Caco-2 (cell line): ENCODE results near the gene MRFAP1. TPM values are rescaled to one million over a fixed set of nuclear protein-coding genes. Genes with fewer than 3 reads are reported as not detected.

Source experiments
- BruUV-seq: library from RNA; stranded (reverse); fragments of 400-500 nt; replicated peaks from 2 replicates; lab custom pipeline; 2021; lab: Mats Ljungman, UMichigan
- CTCF ChIA-PET: fragments of 300-600 bp; sonication (Branson Sonifier 250); formaldehyde crosslinking; loops from one replicate; lab custom pipeline; 2022; ENCODE audit warnings: antibody characterized with exemption; lab: Charles Lee
- POLR2A ChIA-PET: fragments of 300-600 bp; sonication (Branson Sonifier 250); formaldehyde crosslinking; loops from one replicate; lab custom pipeline; 2022; ENCODE audit warnings: antibody characterized with exemption; lab: Charles Lee
- DNase-seq, 2 experiments: peaks; one replicate each; pipeline versions ENCODE4 v3.0.0 to v3.0.0-alpha.2; 2020 to 2022
- H3K27me3 ChIP-seq: replicated peaks from 2 replicates; pipeline ENCODE4 v1.6.0; 2011; ENCODE audit warnings: low read length; ENCODE audit not compliant: control insufficient read depth, insufficient read depth
- H3K36me3 ChIP-seq: 2 replicates; pipeline ENCODE4 v1.5.1; 2011; ENCODE audit warnings: low read length; ENCODE audit not compliant: control insufficient read depth, insufficient read depth
- H3K4me1 ChIP-seq: fragments of 250-450 bp; sonication (Bioruptor Pico); 2 replicates; pipeline ENCODE4 v1.5.1; 2020; ENCODE audit warnings: mild to moderate bottlenecking
- H3K4me3 ChIP-seq: 2 replicates; pipeline ENCODE4 v1.5.1; 2011; ENCODE audit warnings: low read depth, mild to moderate bottlenecking, control low read depth, low read length
- H3K9me3 ChIP-seq: fragments of 250-450 bp; sonication (Bioruptor Pico); 2 replicates; pipeline ENCODE4 v1.5.1; 2020; ENCODE audit warnings: mild to moderate bottlenecking, moderate library complexity
- H3K27ac Mint-ChIP-seq: one replicate; pipeline ENCODE4 v1.8.0; 2022; ENCODE audit warnings: mixed read lengths; ENCODE audit not compliant: unreplicated experiment
- H3K27me3 Mint-ChIP-seq: one replicate; pipeline ENCODE4 v1.8.0; 2022; ENCODE audit warnings: mixed read lengths; ENCODE audit not compliant: insufficient read depth, unreplicated experiment
- H3K36me3 Mint-ChIP-seq: one replicate; pipeline ENCODE4 v1.8.0; 2022; ENCODE audit warnings: mild to moderate bottlenecking, mixed read lengths; ENCODE audit not compliant: insufficient read depth, unreplicated experiment
- H3K4me1 Mint-ChIP-seq: one replicate; pipeline ENCODE4 v1.8.0; 2022; ENCODE audit warnings: low read depth, mixed read lengths; ENCODE audit not compliant: unreplicated experiment
- H3K4me3 Mint-ChIP-seq: one replicate; pipeline ENCODE4 v1.8.0; 2022; ENCODE audit warnings: mild to moderate bottlenecking, moderate library complexity, mixed read lengths; ENCODE audit not compliant: unreplicated experiment
- H3K9me3 Mint-ChIP-seq: one replicate; pipeline ENCODE4 v1.8.0; 2022; ENCODE audit warnings: mixed read lengths; ENCODE audit not compliant: unreplicated experiment
- CTCF ChIP-seq, 2 experiments: fragments of 200-600 bp in 1 of 2; IDR thresholded peaks; 1 replicate in 1 of 2; 2 replicates in 1 of 2; pipeline versions ENCODE4 v1.5.1 to v1.8.0; 2011 to 2022; ENCODE audit warnings: antibody characterized with exemption in 1 of 2, control low read depth in 1 of 2, inconsistent platforms in 1 of 2, low read depth in 1 of 2, low read length in 1 of 2, mild to moderate bottlenecking in 1 of 2, moderate library complexity in 1 of 2; ENCODE audit not compliant: insufficient read depth in 1 of 2, severe bottlenecking in 1 of 2, unreplicated experiment in 1 of 2
- intact Hi-C: fragments of 100-400 bp; cut with micrococcal nuclease; formaldehyde crosslinking; loops from one replicate; pipeline ENCODE4 v1.10.0; 2022; ENCODE audit not compliant: unreplicated experiment
- total RNA-seq: library from RNA; stranded (reverse); gene quantifications from 2 replicates; pipeline ENCODE4 v1.2.3, GENCODE V29; 2022

MRFAP1 gene
- total RNA-seq, 1 experiment from 2014 or later: 254 TPM

DNA sequence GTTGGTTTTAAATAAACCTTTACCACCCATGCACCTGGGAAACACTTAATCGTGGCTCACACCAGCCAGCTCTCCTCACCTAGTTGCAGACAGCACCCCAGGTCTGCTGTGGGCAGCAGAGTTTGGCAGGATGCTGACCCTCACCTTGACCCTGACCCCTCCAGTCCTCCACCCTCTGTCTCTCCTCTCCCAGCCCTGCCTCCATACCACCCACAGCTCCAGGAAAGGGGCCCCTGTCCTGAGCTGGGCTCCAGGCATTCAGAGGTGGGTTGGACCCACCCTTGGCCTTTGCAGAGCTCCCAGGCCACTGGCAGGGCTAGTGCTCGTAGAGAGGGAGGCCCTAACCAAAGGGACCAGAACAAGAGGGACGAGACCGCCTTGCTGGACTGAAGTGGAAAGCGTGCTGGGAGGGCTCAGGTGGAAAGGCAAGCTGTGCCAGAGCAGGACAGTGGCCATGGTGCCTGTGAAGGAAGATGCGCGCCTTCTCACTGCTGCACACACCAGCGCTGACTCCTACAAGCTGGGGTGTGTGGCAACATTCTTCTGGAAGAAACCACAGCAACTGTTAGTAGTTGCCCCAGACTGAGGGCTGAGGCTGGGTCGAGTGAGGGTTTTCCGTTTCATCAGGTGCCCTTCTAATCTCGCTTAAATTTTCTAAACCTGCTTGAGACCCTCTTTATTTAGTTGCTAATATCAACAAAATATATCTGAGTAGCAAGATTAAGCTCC, 42.5 kb downstream of the MRFAP1 start:
- Histone ChIP-seq H3K9me3 (no peaks in the 10 kb centered on the region), H3K4me3 (no peak overlapping the region), H3K36me3 (no peaks in the 10 kb centered on the region), H3K27me3 (no peaks in the 10 kb centered on the region), H3K4me1 (peaks cover 8% of the 10 kb centered on the region)
- Mint-ChIP-seq H3K36me3 (peaks cover 5% of the 10 kb centered on the region), H3K27ac (no peak overlapping the region), H3K9me3 (no peaks in the 10 kb centered on the region), H3K4me3 (no peak overlapping the region), H3K27me3 (no peaks in the 10 kb centered on the region), H3K4me1 (peaks cover 12% of the 10 kb centered on the region)
- no peak for DNase-seq
- POLR2A ChIA-PET: no interaction called here
- no TSS peak for BruUV-seq
- intact Hi-C loops: loop anchor here (10.0 kb wide), 1 partner anchor 58 kb away; no protein-coding TSS in a partner anchor
- CTCF ChIA-PET: interaction anchor here (0.6 to 1.7 kb wide), 2 partner anchors 13 to 16 kb away, joined by 4 read pairs; no protein-coding TSS in a partner anchor
- no peak for TF ChIP-seq CTCF (IDR thresholded peaks at IDR 0.05; ENCODE audit: insufficient read depth in 1 of 2, low read depth in 1 of 2, low read length in 1 of 2, severe bottlenecking in 1 of 2, unreplicated experiment in 1 of 2)

- Mint-ChIP-seq H3K27ac (no peak overlapping the region), H3K36me3 (peaks cover 15% of the 10 kb centered on the region), H3K4me1 (peaks cover 28% of the 10 kb centered on the region), H3K4me3 (no peak overlapping the region), H3K9me3 (no peaks in the 10 kb centered on the region), H3K27me3 (no peaks in the 10 kb centered on the region)
- intact Hi-C loops: loop anchor here (10.0 kb wide), 1 partner anchor 60 kb away; no protein-coding TSS in a partner anchor
- BruUV-seq: no TSS peak
- Histone ChIP-seq H3K4me1 (peaks cover 24% of the 10 kb centered on the region), H3K36me3 (no peaks in the 10 kb centered on the region), H3K27me3 (no peaks in the 10 kb centered on the region), H3K4me3 (no peak overlapping the region), H3K9me3 (no peaks in the 10 kb centered on the region)
- POLR2A ChIA-PET: interaction anchor here (1.0 kb wide), 1 partner anchor 11 kb away, joined by 5 read pairs; a partner anchor contains a TSS
- TF ChIP-seq CTCF (IDR thresholded peaks at IDR 0.05; ENCODE audit: insufficient read depth in 1 of 2, low read depth in 1 of 2, low read length in 1 of 2, severe bottlenecking in 1 of 2, unreplicated experiment in 1 of 2): no peak
- CTCF ChIA-PET: no interaction called here
- DNase-seq: no peak
These were observed 44.2 kb downstream of the MRFAP1 start for GRCh38 chr4:6684656-6685055.

GRCh38 chr4:6686104-6686787, 45.8 kb downstream of the MRFAP1 start:
- Mint-ChIP-seq H3K4me3 (no peak overlapping the region), H3K4me1 (peaks cover 35% of the 10 kb centered on the region), H3K27me3 (no peaks in the 10 kb centered on the region), H3K27ac (no peak overlapping the region), H3K36me3 (peaks cover 22% of the 10 kb centered on the region), H3K9me3 (no peaks in the 10 kb centered on the region)
- Histone ChIP-seq H3K9me3 (no peaks in the 10 kb centered on the region), H3K27me3 (no peaks in the 10 kb centered on the region), H3K36me3 (no peaks in the 10 kb centered on the region), H3K4me3 (no peak overlapping the region), H3K4me1 (peaks cover 32% of the 10 kb centered on the region)
- intact Hi-C loops: loop anchor here (10.0 kb wide), 1 partner anchor 61 kb away; no protein-coding TSS in a partner anchor
- POLR2A ChIA-PET: no interaction called here
- DNase-seq: no peak
- CTCF ChIA-PET: interaction anchor here (4.5 kb wide), 1 partner anchor 12 kb away, joined by 60 read pairs; a partner anchor contains a TSS
- peak in 1 of 2 experiments; percentile 12 for TF ChIP-seq CTCF (IDR thresholded peaks at IDR 0.05; ENCODE audit: insufficient read depth in 1 of 2, low read depth in 1 of 2, low read length in 1 of 2, severe bottlenecking in 1 of 2, unreplicated experiment in 1 of 2)
- no TSS peak for BruUV-seq
